Activated CD4-positive, alpha-beta T cell treated with anti-CD3 and anti-CD28 coated beads for 4 hours (primary cell): ENCODE results near the gene CAPRIN2.

ENCODE experiments used
- DNase-seq, 2 donors: peaks; one replicate each; pipeline ENCODE4 v3.0.0-alpha.2; 2020

The CAPRIN2 gene

GRCh38 chr12:30754750-30755394 lies at the start of gene CAPRIN2:
Gene CAPRIN2, minus strand, starts transcription at chr12:30754951. Its CDS starts 1,431 bp downstream, at chr12:30753520.
- peak; percentile 94 for DNase-seq

DNA sequence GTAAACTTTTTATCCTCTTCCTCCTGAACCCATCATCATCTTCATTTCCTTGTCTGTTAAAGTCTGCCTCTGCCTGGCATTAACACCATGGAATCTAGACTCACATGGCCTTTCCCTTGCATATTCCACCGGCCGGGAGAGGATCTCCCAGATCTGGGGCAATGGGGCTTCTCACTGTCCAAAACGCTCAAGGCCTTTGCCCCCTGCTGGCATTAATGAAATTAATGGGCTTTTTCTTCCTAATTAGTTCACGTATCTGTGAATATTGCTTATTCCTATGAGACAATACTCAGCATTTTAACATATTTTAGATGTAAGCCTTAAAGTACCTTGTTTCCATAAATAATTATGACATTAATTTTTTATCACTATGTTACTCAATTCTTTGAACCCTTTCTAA lies 42.9 kb upstream of the CAPRIN2 start:
- DNase-seq: no peak

DNA sequence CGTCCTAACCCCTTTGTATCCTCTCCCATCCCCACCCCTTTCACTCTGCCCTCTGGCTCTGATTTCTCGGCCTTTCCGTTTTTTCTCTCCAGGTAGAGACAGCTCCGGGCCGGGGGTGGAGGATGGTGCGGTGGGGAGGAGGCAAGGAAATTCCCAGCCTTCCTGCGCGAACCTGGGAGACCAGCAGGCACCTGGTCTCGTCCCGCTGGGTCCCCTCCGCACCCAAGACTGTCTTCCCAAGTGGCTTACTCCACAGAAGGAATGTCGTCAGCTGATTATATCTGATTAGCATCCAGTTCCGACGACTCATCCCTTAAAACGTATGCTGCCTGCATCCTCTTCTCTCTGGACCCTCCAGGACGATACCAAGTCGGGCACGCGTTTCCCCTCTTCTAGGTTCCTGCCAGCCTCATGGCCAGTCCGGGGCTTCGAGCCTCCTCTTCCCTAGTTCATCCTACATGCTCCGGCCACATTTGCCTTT lies 42.2 kb upstream of the CAPRIN2 start:
- no peak for DNase-seq

GRCh38 chr12:30796313-30796780 lies 41.6 kb upstream of the CAPRIN2 start:
- DNase-seq: no peak

DNA sequence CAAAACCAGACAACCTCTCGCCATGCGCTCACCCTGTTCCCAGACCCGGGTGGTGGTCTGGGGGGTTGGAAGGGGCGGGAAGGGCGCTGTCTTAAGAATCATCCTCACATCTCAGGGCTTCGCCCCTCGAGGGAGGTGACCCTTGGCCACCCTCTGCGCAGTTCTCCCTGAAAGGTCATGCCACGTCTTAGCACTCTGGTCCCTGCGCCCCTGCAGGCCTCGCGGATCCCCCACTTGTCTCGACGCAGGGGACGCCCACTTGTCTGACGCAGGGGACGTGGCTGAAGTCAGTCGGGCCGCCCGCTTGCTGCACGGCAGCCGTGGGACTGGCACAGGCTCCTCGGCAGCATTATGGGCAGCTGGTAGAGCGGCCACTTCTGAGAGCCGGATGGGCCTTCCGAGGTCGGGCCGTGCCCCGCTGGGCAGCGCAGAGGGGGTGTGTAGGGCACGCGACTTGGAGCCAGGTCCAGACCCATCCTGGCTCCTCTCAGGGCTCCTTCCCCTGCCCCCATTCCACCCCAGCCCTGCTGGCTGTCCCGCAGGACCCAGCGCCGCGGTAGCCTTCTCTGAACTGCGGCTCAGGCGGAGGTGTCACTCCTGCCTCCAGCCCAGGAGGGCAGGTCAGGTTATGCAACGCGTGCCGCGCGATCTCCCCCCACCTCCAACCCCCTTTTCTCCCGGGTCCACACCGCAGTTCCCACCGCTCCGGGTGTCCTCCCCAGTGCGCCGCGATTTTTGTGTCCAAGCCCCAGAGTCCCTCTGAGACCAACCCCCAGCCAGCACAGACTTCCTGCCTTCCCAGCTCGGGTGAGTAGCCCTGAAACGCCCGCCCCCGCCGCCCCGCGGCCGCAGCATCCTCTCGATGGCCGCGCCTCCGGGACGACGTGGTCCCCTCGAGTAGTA lies 40.9 kb upstream of the CAPRIN2 start:
- DNase-seq: peak; percentile 2 to 11

DNA sequence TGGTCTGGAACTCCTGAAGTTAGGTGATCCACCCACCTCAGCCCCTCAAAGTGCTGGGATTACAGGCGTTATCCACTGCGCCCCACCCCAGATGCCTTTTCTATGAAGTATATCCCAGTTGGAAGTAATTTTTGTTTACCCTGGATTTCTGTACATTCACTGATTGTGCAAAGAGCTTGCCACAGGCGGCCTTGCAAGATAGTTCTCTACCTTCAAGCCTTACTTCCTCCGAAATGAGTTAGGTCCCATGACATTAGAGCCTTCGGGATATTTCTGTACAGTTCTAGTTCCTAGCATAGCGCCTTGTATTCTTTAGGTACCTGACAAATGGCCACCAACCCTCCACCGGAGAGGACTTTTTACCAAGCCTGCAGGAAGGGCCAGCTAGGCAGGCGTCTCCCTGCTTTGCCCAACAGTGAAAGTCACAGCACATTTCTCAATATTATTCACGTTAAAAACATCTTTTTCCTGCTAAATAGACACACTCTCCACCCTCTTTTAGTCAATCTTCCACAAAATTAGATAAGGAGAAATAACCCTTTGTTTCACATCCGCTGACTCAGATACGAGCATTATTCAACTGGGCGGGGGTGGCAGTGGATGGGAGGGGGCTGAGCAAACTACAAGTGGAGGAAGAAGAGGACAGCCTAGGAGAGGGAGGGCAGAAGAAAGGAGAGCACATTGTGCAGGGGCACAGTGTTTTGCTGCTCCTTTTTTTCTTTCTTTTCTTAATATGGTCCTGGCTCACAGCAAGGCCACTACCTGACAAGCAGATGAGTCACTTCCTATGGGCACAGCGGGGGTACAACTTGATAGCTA lies 40.0 kb upstream of the CAPRIN2 start:
- DNase-seq: no peak

GRCh38 chr12:30794020-30794419 lies 39.3 kb upstream of the CAPRIN2 start:
- DNase-seq: no peak

DNA sequence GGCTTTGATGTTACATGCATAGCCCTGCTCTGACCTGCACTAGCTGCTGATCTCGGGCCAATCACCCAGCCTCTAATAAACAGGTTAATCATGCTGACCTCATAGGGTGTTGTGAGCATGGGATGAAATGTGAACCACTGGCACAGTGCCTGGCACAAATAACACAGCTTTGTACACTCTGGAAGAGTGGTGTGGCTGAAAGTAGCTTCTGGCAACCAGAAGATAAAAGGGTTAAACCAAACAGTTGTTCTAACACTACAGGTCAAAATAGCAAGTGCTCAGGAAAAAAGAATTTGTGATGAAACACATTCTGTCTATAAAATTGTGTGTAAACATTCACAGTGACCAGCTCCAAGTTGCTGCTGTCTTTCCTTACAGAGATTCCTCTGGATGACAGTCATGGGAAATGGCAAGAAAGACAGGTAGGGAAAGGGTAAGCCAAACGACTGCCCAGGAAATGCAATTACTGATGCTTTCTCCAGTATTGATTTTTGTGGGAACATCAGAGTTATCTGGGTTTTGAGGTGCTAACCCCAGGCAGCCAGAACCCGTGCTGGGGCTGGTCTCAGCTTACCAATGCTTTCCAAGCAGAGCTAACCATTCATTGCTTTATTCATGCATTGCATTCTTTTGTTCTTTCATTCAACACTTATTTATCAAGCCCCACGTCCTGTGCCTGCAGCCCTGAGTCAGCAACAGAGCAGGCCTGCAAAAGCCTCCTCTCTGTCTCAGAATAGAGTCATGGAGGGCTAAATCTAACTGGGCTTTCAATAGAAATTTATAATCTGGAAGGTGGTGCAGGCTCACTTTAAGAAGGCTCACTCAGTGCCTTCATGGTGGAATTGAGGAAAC lies 38.1 kb upstream of the CAPRIN2 start:
- DNase-seq: no peak

GRCh38 chr12:30792085-30792484 lies 37.3 kb upstream of the CAPRIN2 start:
- no peak for DNase-seq

DNA sequence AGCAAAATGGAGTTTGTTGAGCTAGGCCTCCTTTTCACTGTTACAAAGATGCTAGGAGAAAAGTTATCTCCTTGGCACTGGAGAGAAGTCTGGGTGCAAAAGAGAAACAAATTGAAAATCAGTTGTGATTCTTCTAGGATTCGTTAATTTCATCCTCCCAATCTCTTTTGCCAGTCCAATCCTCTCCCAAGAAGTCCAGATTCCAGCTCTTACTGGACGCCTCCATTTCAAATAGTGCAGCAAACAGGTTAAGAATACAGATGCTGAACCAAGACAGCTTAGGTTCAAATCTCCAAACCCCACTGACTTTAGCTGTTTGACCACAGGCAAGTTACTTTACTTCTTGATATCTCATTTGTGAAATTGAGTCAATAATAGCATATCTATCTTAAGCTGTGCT lies 34.0 kb upstream of the CAPRIN2 start:
- DNase-seq: no peak

GRCh38 chr12:30785630-30786029 lies 30.9 kb upstream of the CAPRIN2 start:
- DNase-seq: no peak

- no peak for DNase-seq
These were observed 29.8 kb upstream of the CAPRIN2 start for GRCh38 chr12:30784508-30784907.

- DNase-seq: no peak
These were observed 29.2 kb upstream of the CAPRIN2 start for GRCh38 chr12:30783946-30784345.

DNA sequence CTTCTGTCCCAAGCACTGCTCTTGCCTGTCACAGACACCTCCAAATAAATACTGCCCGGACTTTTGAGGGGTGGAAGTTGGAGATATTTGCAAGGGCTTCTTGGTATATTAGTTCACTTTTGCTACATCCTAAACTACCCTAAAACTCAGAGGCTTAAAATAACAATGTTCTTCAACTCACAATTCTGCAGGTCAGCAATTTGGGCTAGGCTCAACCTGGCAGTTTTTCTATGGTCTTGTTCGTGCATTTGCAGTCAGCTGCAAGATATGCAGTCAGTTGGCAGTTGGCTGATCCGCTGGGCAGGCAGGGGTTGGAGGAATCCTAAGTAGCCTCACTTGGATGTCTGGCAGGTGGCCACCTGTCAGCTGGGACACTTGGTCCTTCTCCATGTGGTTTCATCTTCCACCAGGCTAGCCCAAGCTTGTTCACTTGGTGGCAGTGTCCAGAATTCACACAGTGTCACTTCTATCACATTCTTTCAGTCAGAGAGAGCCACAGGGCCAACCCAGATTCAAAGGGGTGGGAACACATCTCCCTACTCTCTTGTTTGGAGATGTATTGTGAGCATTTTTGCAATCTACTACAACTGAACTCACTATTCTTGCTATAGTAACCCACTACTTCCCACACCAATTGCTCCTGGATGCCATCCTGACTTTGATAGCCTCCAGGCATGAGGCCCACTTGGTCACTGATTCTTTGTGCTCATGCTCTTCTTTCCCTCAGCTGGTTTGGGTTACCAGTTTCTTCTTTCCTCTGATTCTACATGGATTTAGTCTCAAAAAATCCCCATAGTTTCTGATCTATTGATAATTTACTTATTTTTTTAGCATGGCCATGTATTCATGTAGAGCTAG lies 27.8 kb upstream of the CAPRIN2 start:
- no peak for DNase-seq

- no peak for DNase-seq
These were observed 24.8 kb upstream of the CAPRIN2 start for GRCh38 chr12:30779578-30779977.

- DNase-seq: no peak
These were observed 24.4 kb upstream of the CAPRIN2 start for GRCh38 chr12:30779178-30779577.

GRCh38 chr12:30774599-30774998 lies 19.8 kb upstream of the CAPRIN2 start:
- no peak for DNase-seq

- no peak for DNase-seq
These were observed 15.1 kb upstream of the CAPRIN2 start for GRCh38 chr12:30769802-30770201.

DNA sequence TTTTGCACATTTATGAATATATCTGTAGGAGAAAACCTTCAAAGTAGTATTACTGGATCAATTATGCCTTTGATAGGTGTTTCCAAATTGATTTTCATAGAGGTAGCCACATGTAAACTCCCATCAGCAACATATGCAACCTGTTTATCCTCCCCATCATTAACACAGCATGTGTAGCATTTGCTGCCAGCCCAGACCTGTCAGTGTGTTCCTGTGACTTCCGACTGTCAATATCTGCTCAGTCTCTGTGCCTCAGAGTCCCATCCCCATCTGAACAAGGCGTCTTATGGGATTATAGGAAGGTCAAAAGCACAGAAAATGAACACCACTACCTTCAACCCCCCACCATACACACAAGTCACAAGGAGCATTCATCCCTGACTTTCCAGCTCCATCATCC lies 9.5 kb upstream of the CAPRIN2 start:
- DNase-seq: no peak

- no peak for DNase-seq
These were observed 8.3 kb upstream of the CAPRIN2 start for GRCh38 chr12:30763053-30763452.

GRCh38 chr12:30761730-30762129 lies 7.0 kb upstream of the CAPRIN2 start:
- no peak for DNase-seq
